Measurements from ENCODE around the gene AXL.

The AXL gene

GRCh38 chr19:41299046-41299754 is 80.2 kb downstream of the AXL start:
- TF ChIP-seq, protein P1, sequence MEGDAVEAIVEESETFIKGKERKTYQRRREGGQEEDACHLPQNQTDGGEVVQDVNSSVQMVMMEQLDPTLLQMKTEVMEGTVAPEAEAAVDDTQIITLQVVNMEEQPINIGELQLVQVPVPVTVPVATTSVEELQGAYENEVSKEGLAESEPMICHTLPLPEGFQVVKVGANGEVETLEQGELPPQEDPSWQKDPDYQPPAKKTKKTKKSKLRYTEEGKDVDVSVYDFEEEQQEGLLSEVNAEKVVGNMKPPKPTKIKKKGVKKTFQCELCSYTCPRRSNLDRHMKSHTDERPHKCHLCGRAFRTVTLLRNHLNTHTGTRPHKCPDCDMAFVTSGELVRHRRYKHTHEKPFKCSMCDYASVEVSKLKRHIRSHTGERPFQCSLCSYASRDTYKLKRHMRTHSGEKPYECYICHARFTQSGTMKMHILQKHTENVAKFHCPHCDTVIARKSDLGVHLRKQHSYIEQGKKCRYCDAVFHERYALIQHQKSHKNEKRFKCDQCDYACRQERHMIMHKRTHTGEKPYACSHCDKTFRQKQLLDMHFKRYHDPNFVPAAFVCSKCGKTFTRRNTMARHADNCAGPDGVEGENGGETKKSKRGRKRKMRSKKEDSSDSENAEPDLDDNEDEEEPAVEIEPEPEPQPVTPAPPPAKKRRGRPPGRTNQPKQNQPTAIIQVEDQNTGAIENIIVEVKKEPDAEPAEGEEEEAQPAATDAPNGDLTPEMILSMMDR (IDR thresholded peaks at IDR 0.05): no peak

GRCh38 chr19:41299755-41300089 is 80.7 kb downstream of the AXL start:
- TF ChIP-seq, protein P1 (IDR thresholded peaks at IDR 0.05): no peak

DNA sequence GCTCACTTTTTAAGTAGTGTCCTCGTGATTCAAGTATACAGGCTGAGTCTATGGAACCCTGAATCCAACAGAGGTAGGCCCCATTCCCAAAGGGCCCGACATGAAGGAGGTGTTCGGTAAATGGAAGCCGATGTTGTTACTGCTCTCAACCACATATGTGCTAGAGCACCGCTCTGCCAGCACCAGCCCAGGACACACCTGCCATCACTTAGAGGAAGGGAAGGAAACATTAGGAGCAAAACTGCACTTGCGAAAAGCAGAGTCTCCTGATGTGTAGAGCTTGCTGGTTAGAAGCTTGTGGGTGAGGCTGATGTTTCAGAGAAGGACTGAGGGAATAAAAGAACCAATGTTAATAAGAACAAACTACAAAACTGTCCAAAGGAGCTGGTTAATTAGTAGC is 81.5 kb downstream of the AXL start:
- TF ChIP-seq, protein P1 (IDR thresholded peaks at IDR 0.05): no peak

DNA sequence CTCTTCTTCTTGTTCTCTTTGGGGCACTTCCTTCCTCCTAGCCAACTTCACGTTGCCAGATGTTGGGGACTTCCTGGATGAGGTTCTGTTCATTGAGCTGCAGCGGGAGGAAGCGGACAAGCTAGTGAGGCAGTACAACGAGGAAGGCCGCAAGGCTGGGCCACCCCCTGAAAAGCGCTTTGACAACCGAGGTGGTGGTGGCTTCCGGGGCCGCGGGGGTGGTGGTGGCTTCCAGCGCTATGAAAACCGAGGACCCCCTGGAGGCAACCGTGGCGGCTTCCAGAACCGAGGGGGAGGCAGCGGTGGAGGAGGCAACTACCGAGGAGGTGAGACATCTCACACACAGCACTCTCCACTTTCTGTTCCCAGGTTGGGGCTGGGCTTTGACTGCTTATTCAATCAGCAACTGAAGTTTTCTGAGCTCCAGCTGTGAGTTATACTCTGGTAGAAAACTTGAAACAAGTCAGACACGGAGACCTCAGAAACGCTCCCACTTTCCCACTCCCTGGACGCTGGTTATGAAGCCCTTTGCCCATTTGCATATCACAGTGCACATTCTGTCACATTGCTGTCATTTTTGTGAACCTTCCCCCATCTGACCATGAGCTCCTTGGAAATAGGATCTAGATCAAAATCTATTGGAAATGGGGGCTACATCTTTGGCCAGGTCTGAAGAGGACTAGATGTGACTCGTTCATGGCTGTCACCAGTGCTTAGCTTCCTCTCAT is 83.8 kb downstream of the AXL start:
- TF ChIP-seq, protein P1 (IDR thresholded peaks at IDR 0.05): no peak

GRCh38 chr19:41303954-41304353 is 84.9 kb downstream of the AXL start:
- TF ChIP-seq, protein P1 (IDR thresholded peaks at IDR 0.05): no peak

- TF ChIP-seq, protein P1 (IDR thresholded peaks at IDR 0.05): no peak
These were observed 85.9 kb downstream of the AXL start for GRCh38 chr19:41304706-41305483.

DNA sequence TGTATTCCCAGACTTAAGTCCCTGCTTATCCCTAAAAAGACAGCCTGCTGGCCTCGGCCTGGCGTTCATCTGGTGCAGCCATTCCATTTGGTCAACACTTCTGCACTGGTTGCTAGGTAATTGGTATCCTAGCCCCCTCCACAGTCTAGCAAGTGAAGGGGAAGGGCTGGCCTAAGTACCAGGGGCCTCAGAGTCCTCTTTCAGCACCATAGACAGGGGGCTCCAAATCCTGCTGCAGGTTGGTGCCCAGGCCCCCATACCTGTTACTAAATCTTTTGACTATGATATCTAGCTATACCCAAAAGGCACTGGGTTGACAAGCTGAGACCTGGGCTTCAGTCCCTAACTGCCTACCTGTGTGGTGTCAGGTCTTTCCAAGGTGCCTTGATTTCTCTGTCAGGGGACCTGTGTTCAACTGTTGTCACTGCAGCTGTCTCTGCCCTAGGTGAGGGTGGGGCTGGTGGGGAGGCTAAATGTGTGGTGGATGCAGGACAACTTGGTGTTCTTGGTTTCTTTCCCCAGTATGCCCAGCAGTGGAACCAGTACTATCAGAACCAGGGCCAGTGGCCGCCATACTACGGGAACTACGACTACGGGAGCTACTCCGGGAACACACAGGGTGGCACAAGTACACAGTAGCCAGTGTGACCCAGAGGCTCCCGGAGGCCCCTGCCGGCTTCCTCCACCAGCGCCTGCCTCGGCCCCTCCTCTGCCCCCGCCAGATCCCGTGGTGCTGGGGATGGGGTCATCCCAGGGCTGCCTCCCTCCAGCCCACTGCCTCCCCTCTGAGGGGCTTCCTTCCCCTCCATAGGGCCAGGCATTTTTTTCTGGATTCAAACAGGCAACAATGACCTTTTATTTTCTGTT is 87.1 kb downstream of the AXL start:
- TF ChIP-seq, protein P1 (IDR thresholded peaks at IDR 0.05): no peak

Measured in LNCAP (cell line).